ENCODE results near the gene FAM53B. TPM values are rescaled to one million over a fixed set of nuclear protein-coding genes. Genes with fewer than 3 reads are reported as not detected.

Gene FAM53B
- total RNA-seq, 1 donor from 2014 or later, result 17.5 TPM

- DNase-seq (ENCODE audit: low read depth, low spot score), result no peak
These were observed 112.1 kb downstream of the FAM53B start for GRCh38 chr10:124632064-124632531.

DNA sequence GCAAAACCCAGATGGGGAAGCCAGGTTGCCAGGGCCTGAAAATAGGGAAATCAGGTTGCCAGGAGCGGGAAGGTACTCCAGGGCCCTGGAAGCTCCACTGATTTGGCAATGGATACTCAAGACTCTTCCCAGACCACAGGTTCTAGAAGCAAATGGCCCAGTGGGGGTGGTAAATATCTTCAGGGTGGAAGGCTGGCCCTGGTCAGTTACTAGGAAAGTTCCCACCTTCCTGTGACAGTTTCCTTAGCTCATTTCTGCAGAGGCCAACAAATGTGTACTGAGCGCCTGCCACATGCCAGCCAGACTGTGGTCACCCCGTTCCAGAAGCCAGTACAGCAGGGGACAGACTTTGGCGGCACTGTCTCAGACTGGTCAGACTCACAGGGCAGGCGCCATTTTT, 113.6 kb downstream of the FAM53B start:
- no peak for DNase-seq (ENCODE audit: low read depth, low spot score)

- no peak for DNase-seq (ENCODE audit: low read depth, low spot score)
These were observed 114.3 kb downstream of the FAM53B start for GRCh38 chr10:124629842-124630241.

DNA sequence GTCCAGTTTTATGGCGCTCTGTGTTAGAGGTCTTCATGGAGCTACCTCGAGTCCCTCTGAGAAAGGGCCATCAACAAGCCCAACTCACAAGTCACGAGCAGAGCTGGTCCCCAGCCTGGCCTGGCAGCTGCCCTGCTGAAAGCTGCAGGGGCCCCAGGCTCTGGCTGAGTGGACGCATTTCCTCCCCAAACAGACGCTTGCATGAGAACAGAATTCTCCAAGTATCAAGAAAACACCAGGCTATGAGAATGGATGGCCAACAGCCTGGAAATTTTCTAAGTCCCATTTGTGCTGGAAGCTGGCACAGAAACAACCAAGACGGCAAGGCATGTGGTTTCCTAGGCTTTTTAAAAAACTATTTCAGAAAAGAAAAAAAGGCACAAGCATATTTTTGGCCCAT, 114.8 kb downstream of the FAM53B start:
- no peak for DNase-seq (ENCODE audit: low read depth, low spot score)

DNA sequence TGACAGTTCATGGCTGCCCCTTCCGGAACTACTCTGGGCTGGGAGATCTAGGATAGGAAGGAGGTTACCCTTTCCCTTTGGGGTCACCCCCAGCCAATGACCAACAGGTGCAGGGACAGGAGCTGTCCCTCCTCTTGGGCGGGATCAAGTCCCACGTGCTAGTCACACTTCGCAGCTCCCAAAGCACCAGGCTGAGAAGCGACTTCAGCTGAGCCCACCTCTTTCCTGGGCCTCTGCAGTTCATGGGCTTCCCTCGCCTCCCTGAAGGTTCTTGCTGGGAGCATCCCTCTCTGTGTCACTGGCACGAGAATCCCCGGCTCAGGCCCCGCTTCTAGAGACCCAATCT, 115.5 kb downstream of the FAM53B start:
- no peak for DNase-seq (ENCODE audit: low read depth, low spot score)

- DNase-seq (ENCODE audit: low read depth, low spot score), result no peak
These were observed 116.1 kb downstream of the FAM53B start for GRCh38 chr10:124627866-124628675.

DNA sequence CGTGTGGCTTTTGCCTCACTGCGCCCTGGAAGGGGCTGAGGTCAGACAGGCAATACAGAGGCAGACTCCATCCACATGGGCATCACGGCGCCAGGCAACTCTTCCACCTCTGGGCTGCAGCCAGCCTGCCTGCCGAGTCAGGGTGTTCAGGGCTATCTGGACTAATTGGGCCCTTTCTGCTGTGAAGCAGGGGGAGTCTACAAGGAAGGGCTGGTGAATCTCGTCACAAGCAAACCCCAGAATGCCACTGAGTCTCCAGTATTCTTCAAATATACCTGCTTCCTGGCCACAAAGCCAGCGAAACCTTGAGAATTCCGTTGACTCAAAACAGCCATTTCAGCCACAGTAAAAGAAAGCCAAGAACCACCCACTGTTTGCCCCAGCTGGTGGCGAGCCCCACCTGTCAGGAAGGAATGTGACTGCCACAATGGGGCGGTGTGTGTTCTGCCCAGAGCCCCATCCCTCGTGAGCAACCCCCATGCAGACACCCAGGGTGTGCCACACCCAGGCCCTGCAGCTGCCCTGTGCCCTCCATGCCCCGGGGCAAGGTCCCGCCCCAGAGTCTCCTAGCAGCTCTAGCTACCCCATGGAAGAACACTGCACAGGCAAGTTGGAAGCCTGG, 117.3 kb downstream of the FAM53B start:
- DNase-seq (ENCODE audit: low read depth, low spot score), result no peak

DNA sequence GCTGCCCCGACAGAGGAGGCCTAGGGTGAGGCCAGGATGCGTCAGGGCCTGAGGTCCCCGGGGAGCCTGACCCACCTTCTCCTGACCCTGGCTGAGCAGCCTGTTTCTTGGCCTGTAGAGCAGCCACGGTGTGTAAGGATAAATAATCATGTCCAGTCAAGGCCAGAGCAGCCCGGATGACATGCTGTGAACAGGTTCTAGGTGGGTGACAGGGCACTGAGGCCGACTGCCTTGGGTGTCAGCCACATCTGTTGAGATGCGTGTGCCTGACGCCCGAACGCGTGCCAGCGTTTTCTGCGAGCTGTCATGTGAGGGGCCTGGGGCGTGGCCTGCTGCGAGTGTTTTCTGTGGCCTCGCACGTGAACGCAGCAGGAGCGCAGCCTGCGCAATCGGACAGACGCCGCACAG, 118.3 kb downstream of the FAM53B start:
- no peak for DNase-seq (ENCODE audit: low read depth, low spot score)

- DNase-seq (ENCODE audit: low read depth, low spot score), result no peak
These were observed 119.3 kb downstream of the FAM53B start for GRCh38 chr10:124624895-124625294.

DNA sequence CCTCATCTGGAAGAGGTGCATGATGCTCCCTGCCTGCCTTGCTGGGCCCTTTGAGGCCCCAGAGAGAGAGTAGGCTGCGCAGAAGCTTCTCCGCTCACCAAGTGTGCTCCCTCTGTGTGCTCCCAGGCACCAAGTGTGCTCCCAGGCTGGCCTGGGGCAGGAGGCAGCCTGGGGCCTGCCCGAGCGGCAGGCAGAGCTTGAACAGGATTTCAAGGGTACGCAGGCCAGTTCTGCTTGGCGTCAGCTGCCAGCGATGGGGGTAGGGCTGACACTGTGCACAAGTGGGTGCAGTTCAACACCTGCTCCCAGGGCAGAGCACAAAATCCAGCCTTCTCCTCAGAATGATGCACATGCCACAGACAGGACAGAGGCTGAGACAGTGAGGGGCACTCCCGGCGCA, 119.7 kb downstream of the FAM53B start:
- no peak for DNase-seq (ENCODE audit: low read depth, low spot score)

DNA sequence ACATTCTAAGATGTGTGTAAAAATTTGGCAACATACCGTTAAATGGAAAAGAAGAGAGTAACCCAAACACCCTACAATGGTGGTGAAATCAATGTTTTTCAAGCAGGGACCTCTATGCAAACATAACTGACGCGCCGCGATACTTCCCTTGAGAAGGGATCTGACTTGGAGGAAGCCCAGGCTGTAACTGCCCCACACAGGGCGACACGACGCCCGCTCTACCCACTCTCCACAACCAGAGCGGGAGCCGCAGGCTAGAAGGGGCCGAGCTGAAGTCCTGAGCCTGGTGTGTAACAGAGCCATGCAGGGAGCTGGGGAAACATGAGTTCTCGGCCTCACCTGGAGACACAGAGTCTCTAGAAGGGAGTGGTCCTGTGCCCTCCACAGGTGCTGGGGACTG, 120.2 kb downstream of the FAM53B start:
- no peak for DNase-seq (ENCODE audit: low read depth, low spot score)

- DNase-seq (ENCODE audit: low read depth, low spot score), result no peak
These were observed 121.2 kb downstream of the FAM53B start for GRCh38 chr10:124622866-124623536.

DNA sequence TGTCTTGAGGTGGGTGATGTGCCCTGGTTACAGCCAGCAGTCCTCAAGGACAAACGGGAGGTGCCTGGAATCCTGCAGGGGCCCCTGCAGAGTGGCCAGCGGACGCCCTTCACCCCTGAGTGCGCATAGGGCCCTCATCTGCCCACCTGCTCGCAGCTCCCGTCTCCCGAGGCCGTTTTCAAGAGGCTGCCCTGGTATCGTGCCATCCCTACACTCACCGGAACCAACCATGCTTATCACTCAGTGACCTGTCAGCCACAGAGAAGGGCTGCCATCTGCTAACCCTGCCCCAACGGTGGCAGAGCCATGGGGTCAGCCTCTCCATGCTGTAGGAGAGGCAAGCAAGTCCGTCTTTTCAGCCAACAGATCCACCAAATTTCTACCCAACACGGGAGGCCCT, 122.0 kb downstream of the FAM53B start:
- no peak for DNase-seq (ENCODE audit: low read depth, low spot score)

DNA sequence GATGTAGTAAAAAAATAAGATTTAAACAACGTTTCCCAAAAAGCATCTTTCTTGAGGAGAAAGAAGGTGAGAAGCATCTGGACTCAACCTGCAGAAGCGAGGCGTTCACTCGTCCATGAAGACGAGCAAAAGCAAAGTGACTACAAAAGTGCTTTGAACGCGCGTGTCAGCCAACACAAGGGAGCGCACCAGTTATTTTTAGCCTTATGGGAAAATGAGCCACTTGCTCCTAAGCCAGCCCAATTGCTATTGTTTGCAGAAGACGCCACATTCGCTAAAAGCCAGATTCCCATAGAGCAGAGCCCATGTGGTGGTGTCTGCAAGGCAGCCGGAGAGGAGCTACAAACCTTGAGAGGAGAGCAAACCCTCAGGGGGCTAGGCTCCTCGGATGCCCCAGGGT, 122.5 kb downstream of the FAM53B start:
- DNase-seq (ENCODE audit: low read depth, low spot score), result no peak

DNA sequence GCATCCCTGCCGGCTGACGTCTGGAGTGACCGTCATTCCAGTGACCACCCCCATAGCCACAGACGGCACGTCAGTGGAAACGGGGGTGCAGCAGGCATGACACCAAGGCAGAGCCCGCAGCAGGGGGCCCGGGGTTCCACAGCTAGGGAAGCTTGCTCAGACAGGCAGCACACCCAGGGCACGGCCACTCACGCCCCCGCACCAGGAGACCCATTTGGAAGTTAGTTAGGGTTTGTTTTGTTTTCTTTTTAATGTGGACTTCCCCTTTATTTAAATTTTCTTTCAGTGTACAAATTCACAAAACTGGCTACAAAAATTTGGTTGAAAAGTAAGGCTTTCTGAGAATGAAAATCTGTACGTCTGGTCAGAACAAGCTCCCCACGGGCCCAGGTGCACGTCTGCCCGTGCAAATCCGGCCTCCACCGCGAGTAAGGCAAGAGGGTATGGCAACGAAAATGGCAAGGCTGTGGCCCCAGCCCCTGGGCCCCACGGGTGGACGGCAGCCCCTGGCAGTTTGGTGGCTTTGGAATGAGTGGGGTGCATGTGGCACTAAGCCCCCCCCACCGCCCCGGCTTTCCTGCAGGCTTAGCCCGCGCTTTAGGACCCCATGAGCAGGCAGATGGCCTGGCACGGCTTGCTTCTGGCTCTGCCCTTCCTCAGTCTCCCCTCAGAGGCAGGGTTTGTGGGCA, 124.2 kb downstream of the FAM53B start:
- no peak for DNase-seq (ENCODE audit: low read depth, low spot score)

DNA sequence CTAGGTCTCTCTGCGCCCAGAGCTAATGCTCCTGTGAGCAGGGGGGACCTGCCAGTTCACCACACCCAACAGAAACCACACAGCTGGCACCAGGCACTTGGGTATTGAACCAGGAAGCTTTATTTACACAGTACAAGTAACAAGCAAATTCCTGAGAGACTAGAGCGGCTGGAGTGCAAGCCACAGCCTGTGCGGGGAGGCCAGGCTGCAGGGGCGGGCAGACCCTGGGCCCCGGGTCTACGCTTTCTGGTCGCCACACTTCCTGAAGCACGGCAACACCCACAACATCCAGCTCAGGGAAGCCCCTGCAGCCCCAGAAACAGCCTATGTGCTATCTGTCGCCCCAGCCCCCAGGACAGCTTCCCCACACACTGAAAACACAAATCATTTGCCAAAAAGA, 125.0 kb downstream of the FAM53B start:
- DNase-seq (ENCODE audit: low read depth, low spot score), result no peak

DNA sequence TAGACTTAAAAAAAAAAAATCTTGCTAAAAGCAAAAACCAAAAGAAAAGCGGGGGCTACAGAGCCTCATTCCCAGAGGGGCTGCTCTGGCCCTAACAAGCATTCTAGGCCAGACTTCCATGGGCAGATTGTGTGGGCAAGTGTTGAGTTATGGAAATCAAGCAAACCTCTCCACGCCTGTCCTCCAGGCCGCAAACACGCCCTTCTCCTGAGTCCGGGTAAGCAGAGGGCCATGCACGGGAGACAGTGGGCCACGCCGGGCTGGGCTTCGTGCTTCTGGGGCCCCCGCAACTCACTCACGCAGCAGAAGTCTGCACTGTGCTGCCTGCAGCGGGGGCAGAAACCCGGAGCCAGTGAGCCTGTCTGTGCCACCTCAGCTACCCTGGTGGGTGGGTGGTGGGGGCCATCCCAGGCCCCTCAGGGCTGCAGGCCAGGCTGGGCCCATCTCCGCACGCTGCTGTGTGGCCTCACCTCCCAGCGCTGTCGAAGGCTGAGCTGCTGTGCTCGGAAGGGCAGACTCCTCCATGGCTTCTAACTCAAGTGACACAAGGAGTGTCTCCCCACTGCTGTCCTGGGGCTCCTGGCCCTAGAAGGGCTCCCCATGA, 125.6 kb downstream of the FAM53B start:
- DNase-seq (ENCODE audit: low read depth, low spot score), result no peak

DNA sequence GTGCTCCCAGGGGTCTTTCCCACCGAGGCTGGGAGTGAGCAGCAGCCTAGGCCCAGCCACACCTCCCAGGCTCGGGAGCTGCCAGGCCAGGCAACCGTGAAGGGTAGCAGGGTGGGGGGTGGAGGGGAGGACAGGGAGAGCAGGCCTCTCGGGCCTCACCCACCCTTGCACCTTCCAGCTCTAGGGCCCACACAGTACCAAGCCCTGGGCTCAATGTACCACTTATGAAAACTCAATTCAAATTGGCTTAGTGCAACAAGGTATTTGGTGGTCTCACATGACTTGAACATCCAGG, 127.4 kb downstream of the FAM53B start:
- no peak for DNase-seq (ENCODE audit: low read depth, low spot score)

DNA sequence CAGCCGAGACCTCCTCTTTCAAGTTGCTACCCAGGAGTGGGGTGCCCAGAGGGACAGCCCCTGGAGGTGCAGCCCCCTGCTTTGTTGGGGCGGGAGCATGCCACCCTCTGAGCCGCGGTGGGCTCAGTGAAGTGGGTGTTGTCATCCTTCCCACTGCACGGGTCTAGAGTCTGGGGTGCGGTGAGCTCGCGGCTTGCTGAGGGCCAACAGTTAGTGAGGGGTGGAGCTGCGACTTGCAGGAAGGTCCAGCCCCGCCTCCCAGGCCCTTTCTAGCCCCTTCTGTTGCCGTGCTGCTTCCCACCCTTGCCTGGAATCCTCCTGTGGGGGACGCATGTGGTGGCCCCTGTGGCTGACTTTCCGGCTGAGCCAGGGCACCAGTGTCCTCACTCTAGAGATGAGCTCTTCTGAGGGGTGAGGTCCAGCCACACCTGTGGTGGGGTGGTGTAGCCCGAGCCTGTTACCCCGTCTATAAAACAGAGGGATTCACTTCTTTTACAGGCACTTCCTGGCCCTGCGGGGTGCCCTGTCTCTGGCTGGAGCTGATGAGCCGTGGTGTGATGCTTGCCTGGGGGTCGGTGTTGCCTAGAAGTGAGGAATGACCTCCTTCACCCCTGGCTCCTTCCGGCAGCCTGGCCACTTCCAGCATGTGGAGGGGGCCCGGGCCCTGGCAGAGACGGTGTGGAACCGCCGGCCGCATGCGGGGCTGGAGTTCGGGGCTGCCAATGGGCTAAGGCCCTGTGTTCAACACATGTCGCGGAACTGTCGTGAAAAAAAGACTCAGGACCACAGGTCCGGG, 127.9 kb downstream of the FAM53B start:
- no peak for DNase-seq (ENCODE audit: low read depth, low spot score)

GRCh38 chr10:124615259-124615658, 128.9 kb downstream of the FAM53B start:
- no peak for DNase-seq (ENCODE audit: low read depth, low spot score)
